Right ventricle myocardium inferior (tissue), 1 donor: ENCODE data around the gene ZNF362. TPM values are rescaled to one million over a fixed set of nuclear protein-coding genes. Genes with fewer than 3 reads are reported as not detected.
A peak's percentile ranks its signal among the peaks of the same experiment; 100 is the strongest.

Experiments
- ATAC-seq: fragments of 200-7000 bp; cut with Tn5 transposase; one replicate; pipeline ENCODE4 v1.9.1; 2020; ENCODE audit warnings: mild to moderate bottlenecking, moderate library complexity
- DNase-seq: peaks from one replicate; pipeline ENCODE4 v3.0.0; 2021; ENCODE audit errors: missing footprints
- intact Hi-C: fragments of 100-400 bp; cut with DNase I; formaldehyde crosslinking; loops from one replicate; pipeline ENCODE4 v1.11.0; 2022
- total RNA-seq: library from RNA; stranded (reverse); fragmentation: NEBNext Ultra II Directional; extraction: Animal tissue kit (Norgen Biotek cat#: 25700); gene quantifications from one replicate; pipeline ENCODE4 v1.2.1, GENCODE V29; 2021
- donor health status: DM: no; HTN: yes; CAD: no; lungs with severe emphysema.

ZNF362 gene
- total RNA-seq, 1 donor from 2014 or later: 30.3 TPM

- intact Hi-C loops: no loop called here
- DNase-seq (no peak), ATAC-seq (no peak)
Measured at GRCh38 chr1:33330361-33330890, 74.1 kb downstream of the ZNF362 start.

DNA sequence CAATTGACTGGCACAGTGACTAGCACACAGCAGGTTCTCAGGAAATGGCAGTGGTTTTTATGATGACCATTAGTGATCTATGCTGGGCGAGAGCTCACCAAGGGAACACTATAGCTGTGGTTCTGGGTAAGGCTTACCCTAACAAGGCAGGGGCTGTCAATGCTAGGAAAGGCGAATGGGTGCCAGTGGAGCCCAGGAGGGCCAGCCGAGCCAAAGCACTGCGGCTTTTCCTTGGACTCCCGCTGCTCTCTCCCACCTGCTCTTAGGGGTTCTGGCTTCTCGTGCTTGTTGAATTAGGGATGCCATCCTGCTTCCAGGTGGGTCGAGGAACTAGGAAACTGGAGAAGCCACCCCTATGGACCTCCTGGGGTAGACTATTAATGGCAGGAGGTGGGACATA, 74.6 kb downstream of the ZNF362 start:
- intact Hi-C loops: no loop called here
- no peak for DNase-seq
- ATAC-seq: no peak

GRCh38 chr1:33331444-33332356, 75.4 kb downstream of the ZNF362 start:
- ATAC-seq (peak; percentile 9), DNase-seq (no peak)
- intact Hi-C loops: loop anchor here (2.0 kb wide), 1 partner anchor 35 kb away; no protein-coding TSS in a partner anchor

DNA sequence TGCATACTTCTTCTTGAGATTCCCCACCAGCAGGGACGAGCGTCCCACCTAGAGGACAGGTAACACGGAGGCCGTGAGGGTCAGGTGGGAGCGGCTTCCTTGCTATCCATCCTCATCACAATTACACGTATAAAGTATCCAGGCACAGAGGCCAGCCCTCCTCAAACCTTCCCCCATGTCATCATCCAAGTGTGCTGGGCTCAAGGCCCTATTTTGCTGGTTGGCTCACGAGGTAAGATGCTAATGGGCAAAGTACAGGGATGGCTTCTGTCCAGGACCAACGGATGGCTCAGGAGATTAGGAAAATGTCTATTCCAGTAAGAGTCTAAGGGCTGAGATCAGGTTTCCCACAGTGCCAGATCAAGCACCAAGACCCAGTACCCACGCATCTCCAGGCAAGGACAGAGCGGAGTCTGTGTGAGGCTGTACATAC, 76.1 kb downstream of the ZNF362 start:
- ATAC-seq (no peak), DNase-seq (no peak)
- intact Hi-C loops: loop anchor here (2.0 kb wide), 1 partner anchor 34 kb away; no protein-coding TSS in a partner anchor

GRCh38 chr1:33332881-33333280, 76.6 kb downstream of the ZNF362 start:
- intact Hi-C loops: loop anchor here (2.0 kb wide), 1 partner anchor 34 kb away; no protein-coding TSS in a partner anchor
- no peak for ATAC-seq
- DNase-seq: no peak

DNA sequence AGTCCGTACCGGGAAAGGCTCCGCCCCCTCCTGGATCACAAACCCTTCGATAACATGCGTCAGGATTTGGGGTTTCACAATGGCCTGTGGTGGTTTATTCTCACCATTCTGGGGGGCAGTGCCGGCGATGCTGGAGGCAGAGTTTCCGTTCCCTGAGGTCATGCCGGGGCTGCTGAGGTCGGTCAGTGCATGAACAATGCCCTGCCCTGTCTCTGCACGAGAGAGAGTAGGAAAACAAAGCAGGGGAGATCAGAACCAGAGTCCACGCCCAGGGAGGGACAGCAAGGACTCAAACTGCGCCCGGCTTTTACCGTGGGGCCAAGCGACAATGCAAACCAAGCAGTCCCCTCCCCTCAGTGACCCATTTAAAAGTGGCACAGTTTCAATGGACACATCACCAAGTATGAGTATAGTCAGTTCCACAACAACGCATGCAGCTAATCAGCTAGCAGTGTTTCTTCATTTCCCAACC, 77.8 kb downstream of the ZNF362 start:
- DNase-seq: no peak
- intact Hi-C loops: no loop called here
- ATAC-seq: peak; percentile 27

DNA sequence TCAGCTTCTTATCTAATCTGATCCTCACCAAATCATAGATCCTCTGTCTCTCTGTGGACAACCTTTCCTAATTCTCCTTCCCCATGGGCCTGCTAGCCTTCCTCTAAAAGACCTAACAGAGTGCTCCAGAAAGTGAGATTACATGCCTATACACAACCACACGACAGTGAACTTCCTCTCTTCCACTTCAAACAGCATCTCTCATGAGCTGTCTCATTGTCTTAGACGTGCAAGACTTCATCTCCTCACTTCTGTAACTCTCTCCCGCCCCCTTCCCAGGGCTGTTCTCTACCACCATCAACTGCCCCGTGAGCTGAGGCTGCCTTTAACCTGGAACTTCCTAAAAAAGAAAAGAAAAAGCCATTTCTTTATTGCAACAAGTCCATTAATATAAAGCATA, 78.7 kb downstream of the ZNF362 start:
- no peak for DNase-seq
- intact Hi-C loops: no loop called here
- no peak for ATAC-seq

DNA sequence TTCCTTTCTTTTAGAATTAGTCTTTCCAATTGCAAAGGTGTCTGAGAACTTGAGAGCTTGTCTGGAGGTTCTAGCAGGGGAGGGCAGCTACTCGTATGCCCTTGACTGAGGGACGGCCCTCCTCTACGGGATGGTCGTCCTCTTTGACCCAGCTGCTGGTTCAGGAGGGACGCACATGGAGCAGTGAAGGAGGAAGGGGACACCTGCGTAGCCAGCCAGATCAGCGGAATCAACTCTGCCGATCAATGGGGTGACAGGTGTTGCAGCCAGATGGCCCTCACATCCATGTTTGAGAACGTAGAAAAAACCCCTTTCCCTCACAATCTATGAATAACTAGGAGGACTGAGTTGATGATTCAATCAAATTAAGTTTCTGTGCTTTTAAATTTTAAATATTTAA, 80.3 kb downstream of the ZNF362 start:
- DNase-seq (no peak), ATAC-seq (no peak)
- intact Hi-C loops: no loop called here

DNA sequence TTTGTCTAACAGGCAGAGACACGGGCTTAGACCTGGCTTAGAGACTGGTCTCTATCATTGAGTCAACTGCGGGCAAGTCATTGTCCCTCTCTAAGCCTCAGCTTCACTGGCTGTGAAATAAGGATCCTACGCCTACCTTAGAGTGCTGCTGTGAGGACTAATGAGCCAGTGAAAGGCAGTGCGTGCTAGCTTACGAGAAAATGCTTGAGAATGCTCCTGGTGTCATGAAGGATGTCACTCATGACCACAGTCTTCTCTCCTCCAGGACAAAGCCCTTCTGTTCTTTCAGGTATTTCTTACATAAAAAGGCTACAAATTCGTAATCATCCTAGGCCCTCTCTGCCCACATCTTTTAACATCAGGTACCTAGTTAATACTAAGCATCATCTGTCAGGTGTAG, 81.1 kb downstream of the ZNF362 start:
- intact Hi-C loops: no loop called here
- DNase-seq: no peak
- ATAC-seq: no peak

- intact Hi-C loops: no loop called here
- no peak for DNase-seq
- ATAC-seq: peak; percentile 27
Measured at GRCh38 chr1:33338048-33338439, 81.8 kb downstream of the ZNF362 start.

GRCh38 chr1:33338440-33339211, 82.3 kb downstream of the ZNF362 start:
- intact Hi-C loops: no loop called here
- DNase-seq (no peak), ATAC-seq (peak; percentile 72)

- intact Hi-C loops: no loop called here
- ATAC-seq (peak; percentile 11), DNase-seq (no peak)
Measured at GRCh38 chr1:33339413-33339812, 83.1 kb downstream of the ZNF362 start.

- intact Hi-C loops: no loop called here
- ATAC-seq (no peak), DNase-seq (no peak)
Measured at GRCh38 chr1:33341190-33341589, 84.9 kb downstream of the ZNF362 start.

- ATAC-seq (peak; percentile 53), DNase-seq (no peak)
- intact Hi-C loops: no loop called here
Measured at GRCh38 chr1:33342041-33342723, 85.9 kb downstream of the ZNF362 start.

DNA sequence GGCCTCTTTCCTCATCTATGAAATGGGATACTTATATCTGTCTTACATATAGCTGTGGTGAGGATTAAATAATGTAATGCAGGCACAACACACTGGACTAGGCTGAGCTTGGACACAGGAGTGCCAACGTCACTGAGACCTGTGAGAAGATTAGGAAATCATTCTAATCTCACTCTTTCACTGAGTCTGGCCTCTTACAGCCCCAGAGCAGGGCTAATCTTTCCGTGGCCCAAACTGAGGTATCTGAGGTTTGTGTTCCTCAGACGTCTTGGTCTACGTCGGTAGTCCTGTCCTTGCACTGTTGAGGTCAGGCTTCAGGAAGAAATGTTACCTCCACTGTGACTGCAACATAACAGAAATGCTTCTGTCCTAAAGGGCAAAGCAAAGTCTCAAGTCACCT, 87.2 kb downstream of the ZNF362 start:
- intact Hi-C loops: no loop called here
- DNase-seq (no peak), ATAC-seq (no peak)

DNA sequence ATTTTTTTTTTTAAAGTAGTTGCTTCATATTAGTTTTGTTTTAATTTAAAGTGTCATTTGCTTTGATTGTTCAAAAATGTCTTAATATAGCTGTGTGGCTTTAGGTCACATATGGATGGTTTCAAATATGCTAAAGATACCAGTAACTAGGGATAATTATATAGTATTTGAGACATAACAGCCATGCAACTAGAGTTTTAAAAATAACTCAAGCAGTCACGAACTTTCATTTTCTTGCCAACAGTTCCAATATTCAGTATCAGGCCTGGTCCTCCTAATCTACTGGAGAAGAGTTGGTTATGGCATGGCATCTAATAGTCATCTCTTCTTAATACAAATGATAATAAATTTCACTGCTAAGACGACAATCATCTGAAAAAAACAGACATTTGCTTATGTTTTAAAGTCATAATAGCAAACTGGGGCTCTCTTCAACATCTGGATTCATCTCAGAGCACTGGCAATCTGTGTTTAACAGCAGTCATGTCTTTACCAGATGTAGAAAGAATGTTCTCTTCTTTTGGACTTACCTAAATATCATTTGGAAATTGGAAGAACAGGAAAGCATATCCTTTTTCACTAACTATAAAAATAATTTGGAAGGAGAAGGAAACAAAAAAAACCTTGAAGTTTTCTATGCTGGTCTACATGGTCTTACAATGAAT, 88.7 kb downstream of the ZNF362 start:
- no peak for DNase-seq
- no peak for ATAC-seq
- intact Hi-C loops: no loop called here

DNA sequence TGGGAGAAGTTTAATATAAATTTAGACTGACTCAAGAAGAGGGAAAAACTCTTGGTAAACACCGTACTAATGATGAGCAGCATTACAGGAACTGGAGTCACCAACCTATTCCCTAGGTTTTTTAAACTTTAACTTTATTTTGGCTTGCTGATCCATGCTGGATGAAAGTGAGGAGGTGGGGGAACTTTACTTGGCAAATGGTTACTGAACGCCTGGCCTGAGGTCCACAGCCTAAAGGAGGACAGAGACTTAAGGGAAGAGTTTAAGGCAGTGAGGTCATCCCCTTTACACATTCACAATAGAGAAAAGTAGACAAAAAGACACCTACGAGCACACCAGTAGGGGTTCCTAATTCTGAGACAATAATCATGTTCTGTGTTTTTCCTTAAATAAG, 90.2 kb downstream of the ZNF362 start:
- ATAC-seq: no peak
- DNase-seq: no peak
- intact Hi-C loops: no loop called here

DNA sequence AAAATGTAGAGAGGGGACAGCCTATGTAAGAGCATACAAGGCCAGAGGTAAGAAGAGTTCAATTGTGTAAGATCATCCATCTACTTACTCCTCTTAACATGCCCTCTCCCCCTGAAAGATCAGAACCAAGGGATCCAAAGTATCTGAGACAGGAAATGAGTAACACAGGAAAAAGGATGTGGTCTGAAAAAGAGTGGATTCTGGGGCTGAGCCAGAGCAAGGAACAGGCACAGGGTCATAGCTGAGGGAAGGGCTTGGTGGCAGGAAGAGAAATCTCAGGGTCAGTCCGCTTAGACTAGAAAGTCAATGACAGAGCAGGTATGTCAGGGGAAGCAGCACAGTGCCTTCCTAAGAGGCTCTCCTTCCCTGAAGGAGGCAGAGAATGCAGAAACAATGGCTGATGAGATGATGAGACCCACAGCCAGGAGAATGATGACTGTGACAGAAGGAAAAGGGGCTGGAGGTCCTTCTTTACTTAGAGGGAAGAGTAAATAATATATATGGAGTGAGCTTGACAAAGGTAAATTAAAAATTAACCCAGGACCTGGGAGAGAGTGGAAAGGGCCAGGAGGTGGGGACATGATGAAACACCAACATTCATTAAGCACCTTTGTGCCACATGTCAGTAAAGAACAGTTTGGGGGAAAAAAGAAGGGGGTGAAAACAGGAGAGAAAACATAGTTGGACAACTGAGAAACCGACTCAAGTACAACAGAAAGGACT, 90.8 kb downstream of the ZNF362 start:
- no peak for DNase-seq
- ATAC-seq: peak; percentile 27
- intact Hi-C loops: no loop called here
